K562 treated with DMSO at 1 percent for 12 hours (cell line): ENCODE data around the gene SETD4. TPM values are rescaled to one million over a fixed set of nuclear protein-coding genes. Genes with fewer than 3 reads are reported as not detected.

Source experiments
- total RNA-seq: library from RNA; unstranded; fragments of 300-600 nt; gene quantifications from 2 replicates; pipeline ENCODE4 v1.2.3, GENCODE V29; 2022; ENCODE audit not compliant: insufficient read depth

SETD4 gene
- 6.0 and 13.9 TPM in 2 replicates for total RNA-seq

GRCh38 chr21:36060159-36060921 lies at the start of gene SETD4:
Gene SETD4, minus strand, starts transcription at chr21:36060526. Its CDS starts 1,638 bp downstream, at chr21:36058888.

GRCh38 chr21:36069713-36070583 lies 9.6 kb upstream of the SETD4 start, which contains the start of gene CBR1:
Gene CBR1, plus strand, starts transcription at chr21:36070024. Its CDS starts 92 bp downstream, at chr21:36070116.

Other genes starting within 250 kb of the SETD4 start
- gene CBR1, start 9.5 kb upstream of the SETD4 start, total RNA-seq, result 24.2 and 36.5 TPM in 2 replicates
- gene CBR3, start 74.6 kb upstream of the SETD4 start, total RNA-seq, result not detected in 2 replicates
- 0.60 and 7.2 TPM in 2 replicates for gene DOP1B, start 96.3 kb upstream of the SETD4 start, total RNA-seq